C4-2B (cell line): ENCODE data around the gene PRTFDC1.
"Not testable (repeated sequence)": the region's sequence is repeated elsewhere in the genome, so short reads cannot be mapped to it uniquely, and the experiment has no call there.

ENCODE experiments used
- ZFX ChIP-seq: fragments of 450-650 bp; IDR thresholded peaks from 2 replicates; pipeline ENCODE4 v1.6.1; 2017
- TF ChIP-seq, protein P1 (sequence below): fragments of 450-650 bp; conservative IDR thresholded peaks from 2 replicates; pipeline ENCODE4 v1.5.1; 2017; ENCODE audit warnings: mild to moderate bottlenecking

DNA sequence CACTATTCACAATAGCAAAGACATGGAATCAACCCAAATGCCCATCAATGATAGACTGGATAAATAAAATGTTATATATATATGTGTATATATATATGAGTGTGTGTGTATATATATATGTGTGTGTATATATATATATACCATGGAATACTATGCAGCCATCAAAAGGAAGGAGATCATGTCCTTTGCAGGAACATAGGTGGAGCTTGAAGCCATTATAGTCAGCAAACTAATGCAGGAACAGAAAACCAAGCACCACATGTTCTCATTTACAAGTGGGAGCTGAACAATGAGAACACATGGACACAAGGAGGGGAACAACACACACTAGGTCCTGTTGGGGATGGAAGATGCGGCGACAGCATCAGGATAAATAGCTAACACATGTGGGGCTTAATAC lies 32.2 kb downstream of the PRTFDC1 start:
- TF ChIP-seq, protein P1, sequence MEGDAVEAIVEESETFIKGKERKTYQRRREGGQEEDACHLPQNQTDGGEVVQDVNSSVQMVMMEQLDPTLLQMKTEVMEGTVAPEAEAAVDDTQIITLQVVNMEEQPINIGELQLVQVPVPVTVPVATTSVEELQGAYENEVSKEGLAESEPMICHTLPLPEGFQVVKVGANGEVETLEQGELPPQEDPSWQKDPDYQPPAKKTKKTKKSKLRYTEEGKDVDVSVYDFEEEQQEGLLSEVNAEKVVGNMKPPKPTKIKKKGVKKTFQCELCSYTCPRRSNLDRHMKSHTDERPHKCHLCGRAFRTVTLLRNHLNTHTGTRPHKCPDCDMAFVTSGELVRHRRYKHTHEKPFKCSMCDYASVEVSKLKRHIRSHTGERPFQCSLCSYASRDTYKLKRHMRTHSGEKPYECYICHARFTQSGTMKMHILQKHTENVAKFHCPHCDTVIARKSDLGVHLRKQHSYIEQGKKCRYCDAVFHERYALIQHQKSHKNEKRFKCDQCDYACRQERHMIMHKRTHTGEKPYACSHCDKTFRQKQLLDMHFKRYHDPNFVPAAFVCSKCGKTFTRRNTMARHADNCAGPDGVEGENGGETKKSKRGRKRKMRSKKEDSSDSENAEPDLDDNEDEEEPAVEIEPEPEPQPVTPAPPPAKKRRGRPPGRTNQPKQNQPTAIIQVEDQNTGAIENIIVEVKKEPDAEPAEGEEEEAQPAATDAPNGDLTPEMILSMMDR: not testable (repeated sequence)
- not testable (repeated sequence) for TF ChIP-seq ZFX
